HG02571 (cell line): ENCODE results near the gene RPTN.
A peak's percentile ranks its signal among the peaks of the same experiment; 100 is the strongest.

Experiments used
- ATAC-seq: cut with Tn5 transposase; IDR thresholded peaks from one replicate; pipeline ENCODE4 v1.9.1; 2021; ENCODE audit warnings: mild to moderate bottlenecking, moderate library complexity; ENCODE audit not compliant: unreplicated experiment

Gene RPTN

GRCh38 chr1:152159144-152159543 is at the start of gene RPTN:
TSS of gene RPTN (minus strand) at chr1:152159228. CDS start at chr1:152157889, 1,339 bp downstream.
- ATAC-seq: no peak

- no peak for ATAC-seq
Measured at GRCh38 chr1:152198982-152199381, 40.0 kb upstream of the RPTN start.

GRCh38 chr1:152197361-152197941 is 38.4 kb upstream of the RPTN start:
- no peak for ATAC-seq

- no peak for ATAC-seq
Measured at GRCh38 chr1:152191711-152192110, 32.7 kb upstream of the RPTN start.

GRCh38 chr1:152191260-152191659 is 32.2 kb upstream of the RPTN start:
- ATAC-seq: no peak

- ATAC-seq: no peak
Measured at GRCh38 chr1:152190589-152190988, 31.6 kb upstream of the RPTN start.

GRCh38 chr1:152189657-152190442 is 30.8 kb upstream of the RPTN start:
- ATAC-seq: no peak

GRCh38 chr1:152188673-152189591 is 29.9 kb upstream of the RPTN start:
- ATAC-seq: no peak

- ATAC-seq: no peak
Measured at GRCh38 chr1:152186556-152187285, 27.7 kb upstream of the RPTN start.

- ATAC-seq: peak; percentile 53
Measured at GRCh38 chr1:152185544-152186391, 26.7 kb upstream of the RPTN start.

- no peak for ATAC-seq
Measured at GRCh38 chr1:152182944-152183361, 23.9 kb upstream of the RPTN start.

- no peak for ATAC-seq
Measured at GRCh38 chr1:152182431-152182830, 23.4 kb upstream of the RPTN start.

GRCh38 chr1:152179566-152179965 is 20.5 kb upstream of the RPTN start:
- no peak for ATAC-seq

- ATAC-seq: no peak
Measured at GRCh38 chr1:152170287-152170905, 11.4 kb upstream of the RPTN start.

GRCh38 chr1:152169366-152170025 is 10.5 kb upstream of the RPTN start:
- ATAC-seq: no peak

- no peak for ATAC-seq
Measured at GRCh38 chr1:152168535-152168868, 9.5 kb upstream of the RPTN start.

- no peak for ATAC-seq
Measured at GRCh38 chr1:152167835-152168534, 9.0 kb upstream of the RPTN start.

GRCh38 chr1:152166966-152167365 is 7.9 kb upstream of the RPTN start:
- no peak for ATAC-seq
